ENCODE data around the gene ENHO. TPM values are rescaled to one million over a fixed set of nuclear protein-coding genes. Genes with fewer than 3 reads are reported as not detected.

ENHO gene
- total and polyA plus RNA-seq, 2 donors (not counting 1 experiment from before 2014, with no cell fraction given): not detected

DNA sequence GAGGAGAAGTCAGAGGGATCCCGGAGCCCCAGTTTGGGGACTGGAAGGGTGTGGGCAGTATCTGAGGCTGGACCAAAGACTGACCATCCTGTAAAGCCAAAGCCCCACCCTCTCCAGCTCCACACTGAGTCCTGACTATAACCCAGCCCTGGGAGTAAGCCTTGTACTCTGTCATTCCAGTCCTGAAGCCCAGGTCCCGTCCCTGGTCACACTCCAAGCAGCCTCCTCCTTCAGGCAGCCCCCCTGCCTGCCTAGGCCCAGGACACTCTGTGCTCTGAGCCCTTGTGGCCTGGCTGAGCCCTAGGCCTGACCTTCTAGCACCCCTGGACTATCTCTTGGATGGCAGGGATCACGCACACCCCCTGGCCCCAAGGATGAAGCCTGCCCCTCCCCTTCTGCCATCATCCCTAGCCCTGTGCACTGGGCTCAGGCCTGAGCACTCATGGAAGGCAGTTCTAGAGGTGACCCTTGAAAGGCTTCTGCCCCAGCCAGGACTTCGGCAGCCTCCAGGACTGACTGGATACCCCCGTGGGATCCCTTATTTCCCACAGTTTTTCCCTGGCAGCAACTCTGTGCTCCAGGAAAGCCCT, 28.0 kb upstream of the ENHO start:
- no peak for DNase-seq
- ChIA-PET POLR2A (no interaction called here), CTCF (no interaction called here)
- intact Hi-C loops (cut with micrococcal nuclease): no loop called here
- Histone ChIP-seq H3K4me3 (ENCODE audit: control extremely low read depth in 1 of 5, extremely low read depth in 1 of 5, insufficient read depth in 1 of 5, low read depth in 2 of 5, low read length in 4 of 5) (no peak overlapping the region), H3K27me3 (replicated peaks in 1 of 4; ENCODE audit: control extremely low read depth in 1 of 4, control insufficient read depth in 3 of 4, insufficient read depth in 4 of 4, low read length in 3 of 4) (peaks cover 0 to 20% (median 5%) of the 10 kb centered on the region in 4 experiments), H3K4me1 (ENCODE audit: control insufficient read depth in 2 of 2, insufficient read depth in 2 of 2, low read length in 2 of 2) (no peaks in the 10 kb centered on the region), H3K9ac (ENCODE audit: low read length) (no peak overlapping the region), H3K4me2 (replicated peaks; ENCODE audit: low read depth, low read length, poor library complexity, severe bottlenecking) (no peak overlapping the region), H3K27ac (ENCODE audit: low read length in 2 of 2) (no peak overlapping the region), H4K20me1 (ENCODE audit: control insufficient read depth, insufficient read depth, low read length, poor library complexity, severe bottlenecking) (no peaks in the 10 kb centered on the region), H2AFZ (ENCODE audit: insufficient read depth, low read depth, low read length, poor library complexity, severe bottlenecking) (no peak overlapping the region), H3K9me3 (ENCODE audit: control extremely low read depth in 1 of 3, control insufficient read depth in 2 of 3, insufficient read depth in 1 of 3, low read length in 2 of 3) (peaks cover 0 to 6% (median 0%) of the 10 kb centered on the region in 3 donors), H3K36me3 (replicated peaks in 1 of 2; ENCODE audit: control extremely low read depth in 1 of 2, control insufficient read depth in 1 of 2, extremely low read depth in 1 of 2, insufficient read depth in 2 of 2, low read length in 1 of 2) (no peaks in the 10 kb centered on the region), H3K79me2 (ENCODE audit: control insufficient read depth, insufficient read depth, low read length) (no peaks in the 10 kb centered on the region)
- H3K9me3 Mint-ChIP-seq (ENCODE audit: insufficient read depth): no peaks in the 10 kb centered on the region
- H3K4me1 Mint-ChIP-seq: no peaks in the 10 kb centered on the region
- H3K4me3 Mint-ChIP-seq: no peak overlapping the region
- H3K27me3 Mint-ChIP-seq: peaks cover 32% of the 10 kb centered on the region
- TF ChIP-seq, protein P1, sequence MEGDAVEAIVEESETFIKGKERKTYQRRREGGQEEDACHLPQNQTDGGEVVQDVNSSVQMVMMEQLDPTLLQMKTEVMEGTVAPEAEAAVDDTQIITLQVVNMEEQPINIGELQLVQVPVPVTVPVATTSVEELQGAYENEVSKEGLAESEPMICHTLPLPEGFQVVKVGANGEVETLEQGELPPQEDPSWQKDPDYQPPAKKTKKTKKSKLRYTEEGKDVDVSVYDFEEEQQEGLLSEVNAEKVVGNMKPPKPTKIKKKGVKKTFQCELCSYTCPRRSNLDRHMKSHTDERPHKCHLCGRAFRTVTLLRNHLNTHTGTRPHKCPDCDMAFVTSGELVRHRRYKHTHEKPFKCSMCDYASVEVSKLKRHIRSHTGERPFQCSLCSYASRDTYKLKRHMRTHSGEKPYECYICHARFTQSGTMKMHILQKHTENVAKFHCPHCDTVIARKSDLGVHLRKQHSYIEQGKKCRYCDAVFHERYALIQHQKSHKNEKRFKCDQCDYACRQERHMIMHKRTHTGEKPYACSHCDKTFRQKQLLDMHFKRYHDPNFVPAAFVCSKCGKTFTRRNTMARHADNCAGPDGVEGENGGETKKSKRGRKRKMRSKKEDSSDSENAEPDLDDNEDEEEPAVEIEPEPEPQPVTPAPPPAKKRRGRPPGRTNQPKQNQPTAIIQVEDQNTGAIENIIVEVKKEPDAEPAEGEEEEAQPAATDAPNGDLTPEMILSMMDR (IDR thresholded peaks at IDR 0.05): no peak
- no peak for TF ChIP-seq EZH2 (IDR thresholded peaks at IDR 0.05; ENCODE audit: borderline replicate concordance, insufficient read depth, low read depth, low read length, poor library complexity, severe bottlenecking)
- H3K27ac Mint-ChIP-seq: no peak overlapping the region
- 83% methylated on average over 5 of the region's 5 CpGs for WGBS (ENCODE audit: insufficient coverage)
- no peak for ATAC-seq (ENCODE audit: low read depth)

DNA sequence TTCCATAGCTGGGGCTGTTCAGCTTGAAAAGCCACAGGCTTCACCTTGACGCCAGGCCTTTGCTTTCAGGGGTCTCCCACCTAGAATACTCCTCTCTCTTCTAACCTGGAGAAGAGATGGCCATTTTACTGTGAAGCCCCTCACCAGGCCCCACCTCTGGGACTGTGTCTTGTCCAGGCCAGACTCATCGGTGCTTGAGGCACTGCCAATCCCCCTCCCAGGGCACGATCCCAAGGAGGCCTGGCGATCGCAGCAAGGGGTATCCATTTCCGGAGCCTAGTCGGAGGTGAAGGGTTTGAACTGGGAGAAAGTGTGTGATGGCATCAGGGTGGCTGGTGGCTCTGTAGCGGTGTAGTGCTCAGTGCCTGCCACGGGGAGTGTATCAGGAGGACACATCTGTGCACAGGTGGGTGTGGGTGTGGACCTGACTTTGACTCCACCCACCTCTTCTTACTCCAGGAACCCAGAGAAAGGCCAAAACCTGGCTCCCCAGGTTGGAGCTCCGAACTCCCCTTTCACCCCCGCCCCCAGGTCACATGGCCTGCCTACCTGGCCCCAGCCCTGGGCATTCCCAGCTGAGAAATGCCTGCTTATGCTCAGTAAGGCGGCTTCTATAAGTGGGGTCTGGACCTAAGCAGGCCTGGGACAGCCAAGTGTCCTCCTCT, 27.4 kb upstream of the ENHO start:
- no peak for DNase-seq
- ChIA-PET POLR2A (no interaction called here), CTCF (interaction anchor here (1.2 kb wide), 1 partner anchor 84 kb away, joined by 3 read pairs; no protein-coding TSS in a partner anchor)
- Histone ChIP-seq H3K4me1 (ENCODE audit: control insufficient read depth in 2 of 2, insufficient read depth in 2 of 2, low read length in 2 of 2) (no peaks in the 10 kb centered on the region), H3K36me3 (replicated peaks in 1 of 2; ENCODE audit: control extremely low read depth in 1 of 2, control insufficient read depth in 1 of 2, extremely low read depth in 1 of 2, insufficient read depth in 2 of 2, low read length in 1 of 2) (no peaks in the 10 kb centered on the region), H3K27me3 (replicated peaks in 1 of 4; ENCODE audit: control extremely low read depth in 1 of 4, control insufficient read depth in 3 of 4, insufficient read depth in 4 of 4, low read length in 3 of 4) (peaks cover 0 to 19% (median 5%) of the 10 kb centered on the region in 4 experiments), H2AFZ (ENCODE audit: insufficient read depth, low read depth, low read length, poor library complexity, severe bottlenecking) (no peak overlapping the region), H3K27ac (ENCODE audit: low read length in 2 of 2) (no peak overlapping the region), H3K4me3 (ENCODE audit: control extremely low read depth in 1 of 5, extremely low read depth in 1 of 5, insufficient read depth in 1 of 5, low read depth in 2 of 5, low read length in 4 of 5) (no peak overlapping the region), H3K4me2 (replicated peaks; ENCODE audit: low read depth, low read length, poor library complexity, severe bottlenecking) (no peak overlapping the region), H3K9ac (ENCODE audit: low read length) (no peak overlapping the region), H4K20me1 (ENCODE audit: control insufficient read depth, insufficient read depth, low read length, poor library complexity, severe bottlenecking) (no peaks in the 10 kb centered on the region), H3K9me3 (ENCODE audit: control extremely low read depth in 1 of 3, control insufficient read depth in 2 of 3, insufficient read depth in 1 of 3, low read length in 2 of 3) (peaks cover 0 to 6% (median 0%) of the 10 kb centered on the region in 3 donors), H3K79me2 (ENCODE audit: control insufficient read depth, insufficient read depth, low read length) (no peaks in the 10 kb centered on the region)
- no peak for TF ChIP-seq EZH2 (IDR thresholded peaks at IDR 0.05; ENCODE audit: borderline replicate concordance, insufficient read depth, low read depth, low read length, poor library complexity, severe bottlenecking)
- TF ChIP-seq, protein P1 (IDR thresholded peaks at IDR 0.05): no peak
- Mint-ChIP-seq H3K4me1 (no peaks in the 10 kb centered on the region), H3K27ac (no peak overlapping the region), H3K9me3 (ENCODE audit: insufficient read depth) (no peaks in the 10 kb centered on the region), H3K4me3 (no peak overlapping the region), H3K27me3 (peaks cover 33% of the 10 kb centered on the region)
- intact Hi-C loops (cut with micrococcal nuclease): no loop called here
- no peak for ATAC-seq (ENCODE audit: low read depth)
- WGBS (ENCODE audit: insufficient coverage): 83% methylated on average over 8 of the region's 12 CpGs

All from B cell (primary cell).